HG03432 (cell line): ENCODE measurements around the gene MED10.

ENCODE experiments used
- ATAC-seq: cut with Tn5 transposase; IDR thresholded peaks from one replicate; pipeline ENCODE4 v1.9.1; 2021; ENCODE audit warnings: mild to moderate bottlenecking, moderate library complexity; ENCODE audit not compliant: unreplicated experiment

Gene MED10

DNA sequence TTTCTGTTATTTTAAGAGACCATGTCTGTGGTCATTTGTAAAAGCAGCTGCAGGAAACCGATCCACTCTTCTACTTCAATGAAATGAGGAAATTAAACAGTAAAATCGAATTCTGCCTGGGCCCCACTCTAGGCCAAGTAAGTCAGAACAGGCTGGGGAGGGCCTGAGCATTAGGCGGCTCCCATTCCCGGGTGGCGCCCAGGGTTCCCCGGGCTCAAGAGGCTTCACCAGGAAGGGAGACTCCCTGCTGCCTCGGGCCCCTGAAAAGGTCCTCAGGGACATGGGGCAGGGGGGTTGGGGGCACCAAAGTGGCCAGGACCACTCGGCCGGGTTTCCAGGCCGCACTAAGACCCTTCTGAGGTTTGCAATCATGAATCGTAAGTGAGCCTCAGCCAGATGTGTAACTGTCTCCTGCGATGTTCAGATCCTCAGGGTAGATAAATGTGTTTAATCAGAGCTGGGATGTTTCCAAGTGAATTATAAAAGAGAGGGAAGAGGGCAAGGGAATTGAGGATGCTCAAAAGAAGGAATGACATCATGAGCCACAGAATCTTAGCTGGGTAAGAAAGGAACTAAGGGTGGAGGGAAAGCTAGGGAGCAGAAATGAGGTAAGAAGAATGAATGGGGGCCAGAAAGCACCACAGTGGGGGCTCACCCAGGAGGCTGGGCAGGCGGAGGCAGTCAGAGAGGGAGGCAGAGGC lies 24.6 kb downstream of the MED10 start:
- ATAC-seq, result no peak

GRCh38 chr5:6350277-6351090 lies 27.9 kb downstream of the MED10 start:
- no peak for ATAC-seq

GRCh38 chr5:6349387-6349786 lies 29.0 kb downstream of the MED10 start:
- no peak for ATAC-seq

DNA sequence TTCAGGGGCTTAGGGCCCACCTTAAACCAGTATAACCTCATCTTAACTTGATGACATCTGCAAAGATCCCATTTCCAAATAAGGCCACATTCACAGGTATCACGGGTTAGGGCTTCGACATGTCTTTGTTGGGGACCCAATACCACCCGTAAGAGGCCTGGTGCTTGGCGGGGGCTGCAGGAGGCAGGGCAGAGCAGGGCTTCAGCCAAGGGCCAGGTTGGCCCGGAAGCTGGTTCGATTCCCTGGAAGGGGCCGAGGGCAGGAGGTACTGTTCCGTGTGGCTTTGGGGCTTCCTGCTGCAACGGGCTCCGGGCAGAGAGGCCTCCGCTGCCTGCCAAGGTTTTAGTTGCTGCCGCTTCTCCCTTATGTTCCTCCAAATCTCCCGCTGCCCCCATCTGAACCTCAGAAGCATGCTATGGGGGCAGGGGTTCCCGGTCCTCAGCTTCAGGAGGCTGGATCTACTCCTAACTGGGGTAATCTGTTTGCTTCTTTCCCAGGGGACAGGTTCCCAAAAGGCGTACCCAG lies 29.8 kb downstream of the MED10 start:
- no peak for ATAC-seq

GRCh38 chr5:6347673-6348072 lies 30.7 kb downstream of the MED10 start:
- ATAC-seq, result no peak

DNA sequence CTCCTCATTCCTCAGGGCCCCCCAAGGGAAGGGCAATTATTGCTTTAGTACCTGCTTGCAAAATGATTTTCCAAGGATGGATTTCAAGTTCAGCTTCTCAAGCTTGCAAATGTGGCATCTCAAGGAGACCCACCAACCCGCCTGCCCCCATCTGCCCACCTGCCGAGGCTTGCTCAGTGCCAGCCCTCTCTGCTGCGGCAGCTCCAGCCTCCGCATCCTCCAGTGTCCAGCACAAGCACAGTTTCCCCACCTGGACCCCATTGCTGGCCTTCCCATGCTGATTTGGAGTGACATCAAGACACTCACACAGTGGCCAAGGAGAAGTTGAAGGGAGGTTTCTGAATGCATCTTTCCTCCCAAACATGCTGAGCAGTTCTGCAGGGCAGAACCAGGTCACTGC lies 31.2 kb downstream of the MED10 start:
- ATAC-seq, result no peak

- no peak for ATAC-seq
Observed at GRCh38 chr5:6344593-6344989, 33.8 kb downstream of the MED10 start.

DNA sequence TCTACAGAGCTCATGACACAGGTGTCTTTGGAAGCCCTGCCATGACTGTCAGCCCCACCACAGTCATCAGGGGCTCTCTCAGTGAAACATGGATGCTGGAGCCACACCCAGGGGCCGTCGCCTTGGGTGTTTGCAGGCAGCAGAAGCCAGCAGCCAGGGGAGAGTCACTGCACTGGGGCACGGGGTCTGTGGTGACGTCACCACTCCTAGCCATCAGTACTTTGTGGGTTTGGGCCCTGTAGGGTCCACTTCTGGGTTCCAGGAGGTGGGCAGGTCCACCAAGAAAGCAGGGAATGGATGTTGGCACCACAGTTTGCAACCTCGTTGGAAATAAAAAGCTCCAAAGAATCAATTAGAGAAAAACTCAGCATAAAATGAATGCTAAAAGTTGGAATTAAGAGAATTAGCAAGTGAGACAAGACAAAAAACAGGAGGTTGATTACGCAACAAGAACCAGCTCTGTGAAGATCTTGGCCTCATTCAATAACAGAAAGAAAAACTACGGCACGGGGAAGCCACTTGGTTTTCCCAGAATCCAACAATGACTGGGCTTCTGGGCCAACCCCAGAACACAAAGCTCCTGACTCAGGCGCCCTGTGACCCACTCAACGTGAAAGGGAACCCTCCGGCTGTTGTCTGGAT lies 34.3 kb downstream of the MED10 start:
- no peak for ATAC-seq

GRCh38 chr5:6342689-6343315 lies 35.5 kb downstream of the MED10 start:
- no peak for ATAC-seq

DNA sequence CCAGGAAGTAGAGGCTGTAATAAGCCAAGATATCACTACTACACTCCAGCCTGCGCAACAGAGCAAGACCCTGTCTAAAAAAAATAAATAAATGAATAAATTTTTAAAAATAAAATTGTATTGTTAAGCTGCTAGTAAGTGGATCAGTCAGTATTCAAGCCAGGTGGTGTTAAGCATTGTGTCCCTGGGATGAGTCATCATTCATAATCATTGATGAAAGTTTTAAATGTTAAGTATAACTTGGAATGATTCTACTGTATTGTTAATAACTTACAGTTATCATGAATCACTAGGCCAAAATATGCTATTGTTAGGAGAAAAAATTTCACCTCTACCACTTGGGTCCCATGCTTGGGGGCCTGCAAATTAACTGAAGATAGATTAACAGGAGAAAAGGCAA lies 38.2 kb downstream of the MED10 start:
- ATAC-seq, result no peak

DNA sequence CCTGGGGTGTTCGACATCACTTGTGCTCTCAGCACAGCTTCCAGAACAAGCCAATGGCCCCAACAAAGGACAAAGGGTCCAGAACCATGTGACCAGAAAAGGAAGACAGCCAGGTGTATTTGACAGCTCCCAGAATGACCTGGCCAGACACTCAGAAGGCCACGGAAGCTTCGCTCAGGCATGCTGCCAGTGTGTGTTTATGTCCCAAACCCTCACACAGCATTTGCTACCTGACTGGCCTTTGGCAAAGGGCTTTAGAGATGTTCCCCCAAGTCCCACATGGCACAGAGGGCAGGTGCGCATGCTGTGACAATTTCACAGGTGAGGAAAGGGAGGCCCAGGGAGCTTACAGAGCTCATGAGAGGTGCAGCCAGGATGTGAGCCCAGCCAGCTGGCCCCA lies 39.5 kb downstream of the MED10 start:
- no peak for ATAC-seq

GRCh38 chr5:6338135-6338534 lies 40.2 kb downstream of the MED10 start:
- ATAC-seq, result no peak

- ATAC-seq, result no peak
Observed at GRCh38 chr5:6333182-6333905, 45.0 kb downstream of the MED10 start.

DNA sequence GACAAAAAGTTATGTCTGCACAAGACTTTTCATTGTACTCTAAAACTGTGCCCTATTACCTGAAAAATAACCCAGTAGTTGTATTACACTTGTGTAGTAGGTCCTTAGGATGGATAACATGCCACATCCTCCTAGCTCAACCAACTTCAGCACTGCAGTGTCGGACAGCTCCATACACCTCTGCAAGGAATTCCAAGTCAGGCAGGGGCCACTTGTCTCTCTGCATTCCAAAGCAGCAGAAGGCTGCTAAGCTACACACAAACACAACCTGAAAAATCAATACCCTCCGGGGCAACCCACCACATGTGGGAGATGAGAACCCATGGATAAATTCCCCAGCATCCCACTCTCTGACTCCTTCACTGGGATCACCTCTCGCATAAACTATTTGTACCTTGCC lies 50.2 kb downstream of the MED10 start:
- ATAC-seq, result no peak

- no peak for ATAC-seq
Observed at GRCh38 chr5:6326776-6327175, 51.6 kb downstream of the MED10 start.

- no peak for ATAC-seq
Observed at GRCh38 chr5:6322163-6322713, 56.1 kb downstream of the MED10 start.
